Kasumi-1 (cell line): ENCODE data around the gene BTBD6.
"Not testable (repeated sequence)": the region's sequence is repeated elsewhere in the genome, so short reads cannot be mapped to it uniquely, and the experiment has no call there.

ENCODE experiments used
- DNase-seq, 2 experiments: peaks; one replicate each; lab custom pipeline; 2025; lab: John Stamatoyannopoulos, UW

BTBD6 gene

GRCh38 chr14:105294142-105294597 is 45.8 kb downstream of the BTBD6 start:
- DNase-seq = peak in 1 of 2 experiments; percentile 10

DNA sequence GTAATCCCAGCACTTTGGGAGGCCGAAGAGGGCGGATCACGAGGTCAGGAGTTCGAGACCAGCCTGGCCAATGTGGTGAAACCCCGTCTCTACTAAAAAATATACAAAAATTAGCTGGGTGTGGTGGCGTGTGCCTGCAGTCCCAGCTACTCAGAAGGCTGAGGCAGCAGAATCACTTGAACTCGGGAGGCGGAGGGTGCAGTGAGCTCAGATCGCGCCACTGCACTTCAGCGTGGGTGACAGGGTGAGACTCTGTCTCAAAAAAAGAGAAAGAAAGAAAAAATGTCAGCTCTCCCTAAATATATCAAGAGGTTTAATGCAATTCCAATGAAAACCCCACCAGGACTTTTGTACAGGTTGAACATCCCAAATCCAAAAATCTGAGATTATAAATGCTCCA is 49.0 kb downstream of the BTBD6 start:
- not testable (repeated sequence) for DNase-seq

DNA sequence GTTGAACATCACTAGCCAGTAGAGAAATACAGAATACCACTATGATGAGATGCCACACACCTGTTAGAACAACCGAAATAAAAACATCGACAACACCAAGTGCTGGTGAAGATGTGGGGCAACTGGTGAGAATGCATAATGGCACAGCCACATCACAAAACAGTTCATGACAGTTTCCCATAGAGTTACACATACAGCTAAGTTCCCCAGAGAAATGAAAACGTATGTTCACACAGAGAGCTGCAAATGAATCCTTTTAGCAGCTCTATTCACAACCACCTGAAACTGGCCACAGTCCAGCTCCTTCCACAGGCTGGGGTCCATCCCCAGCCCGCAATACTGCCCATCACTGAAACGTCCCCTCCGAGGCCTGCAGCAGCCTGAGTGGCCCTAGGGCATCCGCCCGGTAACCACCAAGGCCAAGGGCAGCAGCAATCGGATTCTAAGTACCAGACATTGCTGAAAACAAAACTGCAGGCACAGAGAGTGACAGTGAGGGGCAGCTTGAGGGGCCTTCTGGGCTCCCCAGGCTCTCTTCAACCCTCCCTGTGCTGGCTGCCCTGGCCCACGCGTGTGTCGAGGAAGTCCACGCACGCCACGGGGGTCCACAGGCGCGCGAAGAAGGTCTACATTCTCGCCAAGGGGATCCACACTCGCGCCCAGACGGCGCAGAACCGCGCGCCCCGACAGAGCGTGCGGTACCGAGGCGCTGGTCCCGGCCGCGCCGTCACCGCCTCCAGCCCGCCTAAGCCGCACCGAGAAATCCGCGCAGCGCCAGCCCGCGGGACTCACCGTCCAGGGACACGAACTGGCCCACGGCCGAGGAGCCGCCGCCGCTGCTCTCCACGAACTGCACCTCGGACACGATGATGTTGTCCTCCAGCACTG is 51.6 kb downstream of the BTBD6 start:
- DNase-seq = peak in 1 of 2 experiments; percentile 20
